Ishikawa (cell line): ENCODE results near the gene YPEL3.

Experiments used
- CEBPB ChIP-seq: IDR thresholded peaks from 2 replicates; pipeline ENCODE4 v1.6.1; 2012
- CREB1 ChIP-seq: IDR thresholded peaks from 2 replicates; pipeline ENCODE4 v1.6.1; 2012; ENCODE audit warnings: low read depth
- EGR1 ChIP-seq: IDR thresholded peaks from 2 replicates; pipeline ENCODE4 v1.6.1; 2012
- EP300 ChIP-seq: IDR thresholded peaks from 2 replicates; pipeline ENCODE4 v1.6.1; 2012; ENCODE audit warnings: borderline replicate concordance
- FOXM1 ChIP-seq: IDR thresholded peaks from 2 replicates; pipeline ENCODE4 v1.6.1; 2012; ENCODE audit warnings: low read depth, borderline replicate concordance
- MAX ChIP-seq: IDR thresholded peaks from 2 replicates; pipeline ENCODE4 v1.6.1; 2012
- NFIC ChIP-seq: IDR thresholded peaks from 2 replicates; pipeline ENCODE4 v1.6.1; 2012
- RAD21 ChIP-seq: IDR thresholded peaks from 2 replicates; pipeline ENCODE4 v1.6.1; 2012; ENCODE audit warnings: low read depth
- REST ChIP-seq: IDR thresholded peaks from 2 replicates; pipeline ENCODE4 v1.6.1; 2012; ENCODE audit warnings: low read depth, mild to moderate bottlenecking
- TAF1 ChIP-seq: IDR thresholded peaks from 2 replicates; pipeline ENCODE4 v1.6.1; 2012; ENCODE audit warnings: low read depth, mild to moderate bottlenecking
- TCF12 ChIP-seq: IDR thresholded peaks from 2 replicates; pipeline ENCODE4 v1.6.1; 2012; ENCODE audit warnings: low read depth
- TEAD4 ChIP-seq: IDR thresholded peaks from 2 replicates; pipeline ENCODE4 v1.6.1; 2012
- USF1 ChIP-seq: IDR thresholded peaks from 2 replicates; pipeline ENCODE4 v1.6.1; 2012
- YY1 ChIP-seq: IDR thresholded peaks from 2 replicates; pipeline ENCODE4 v1.6.1; 2012; ENCODE audit warnings: low read depth
- ZBTB7A ChIP-seq: IDR thresholded peaks from 2 replicates; pipeline ENCODE4 v1.6.1; 2012; ENCODE audit warnings: low read depth

Gene YPEL3

GRCh38 chr16:30051518-30051917, 44.5 kb downstream of the YPEL3 start:
- no peak for TF ChIP-seq ZBTB7A
- TF ChIP-seq RAD21, result no peak
- TF ChIP-seq EGR1, result no peak
- TF ChIP-seq FOXM1, result no peak
- TF ChIP-seq USF1, result no peak
- TF ChIP-seq NFIC, result no peak
- no peak for TF ChIP-seq YY1
- TF ChIP-seq REST, result no peak
- TF ChIP-seq EP300, result no peak
- no peak for TF ChIP-seq CEBPB
- no peak for TF ChIP-seq MAX
- no peak for TF ChIP-seq TCF12
- no peak for TF ChIP-seq TAF1

- TF ChIP-seq EP300, result no peak
- TF ChIP-seq CEBPB, result no peak
- TF ChIP-seq MAX, result no peak
- TF ChIP-seq NFIC, result no peak
- no peak for TF ChIP-seq FOXM1
- TF ChIP-seq RAD21, result no peak
- TF ChIP-seq YY1, result no peak
- no peak for TF ChIP-seq REST
- TF ChIP-seq ZBTB7A, result no peak
- TF ChIP-seq TEAD4, result no peak
- no peak for TF ChIP-seq TAF1
- no peak for TF ChIP-seq USF1
- TF ChIP-seq CREB1, result no peak
- TF ChIP-seq TCF12, result no peak
- TF ChIP-seq EGR1, result no peak
Measured at GRCh38 chr16:30049871-30050270, 46.1 kb downstream of the YPEL3 start.

DNA sequence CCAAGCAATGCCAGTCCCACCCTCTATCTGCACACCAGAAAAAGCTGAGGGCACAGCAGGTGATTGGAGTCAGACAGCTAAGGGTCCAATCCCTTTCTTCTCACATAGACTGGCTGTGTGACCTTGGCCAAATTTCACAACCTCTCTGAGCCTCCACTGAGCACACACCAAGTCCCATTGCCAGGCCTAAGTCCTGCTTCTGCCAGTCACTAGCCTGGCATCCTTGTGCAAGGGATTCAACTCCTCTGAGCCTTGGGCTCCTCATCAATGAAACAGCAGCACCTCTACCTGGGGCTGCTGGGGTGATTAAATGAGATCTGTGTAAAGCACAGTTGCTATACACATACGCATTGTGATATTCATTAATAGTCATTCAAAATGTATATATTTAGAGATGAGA, 49.4 kb downstream of the YPEL3 start:
- TF ChIP-seq REST, result no peak
- no peak for TF ChIP-seq EP300
- TF ChIP-seq TAF1, result no peak
- no peak for TF ChIP-seq USF1
- TF ChIP-seq RAD21, result no peak
- TF ChIP-seq TEAD4, result no peak
- TF ChIP-seq MAX, result no peak
- no peak for TF ChIP-seq YY1

GRCh38 chr16:30046178-30046577, 49.8 kb downstream of the YPEL3 start:
- TF ChIP-seq TEAD4 (no peak), REST (no peak), EP300 (no peak), TAF1 (no peak), CEBPB (no peak), TCF12 (no peak), FOXM1 (no peak), ZBTB7A (no peak), NFIC (no peak), USF1 (no peak), CREB1 (no peak), MAX (no peak), YY1 (no peak), EGR1 (no peak), RAD21 (no peak)
